NCI-H2081 (cell line): ENCODE measurements around the gene NAALADL2.

Experiments
- DNase-seq, 2 experiments: peaks; one replicate each; lab custom pipeline; 2025; lab: John Stamatoyannopoulos, UW

Gene NAALADL2

DNA sequence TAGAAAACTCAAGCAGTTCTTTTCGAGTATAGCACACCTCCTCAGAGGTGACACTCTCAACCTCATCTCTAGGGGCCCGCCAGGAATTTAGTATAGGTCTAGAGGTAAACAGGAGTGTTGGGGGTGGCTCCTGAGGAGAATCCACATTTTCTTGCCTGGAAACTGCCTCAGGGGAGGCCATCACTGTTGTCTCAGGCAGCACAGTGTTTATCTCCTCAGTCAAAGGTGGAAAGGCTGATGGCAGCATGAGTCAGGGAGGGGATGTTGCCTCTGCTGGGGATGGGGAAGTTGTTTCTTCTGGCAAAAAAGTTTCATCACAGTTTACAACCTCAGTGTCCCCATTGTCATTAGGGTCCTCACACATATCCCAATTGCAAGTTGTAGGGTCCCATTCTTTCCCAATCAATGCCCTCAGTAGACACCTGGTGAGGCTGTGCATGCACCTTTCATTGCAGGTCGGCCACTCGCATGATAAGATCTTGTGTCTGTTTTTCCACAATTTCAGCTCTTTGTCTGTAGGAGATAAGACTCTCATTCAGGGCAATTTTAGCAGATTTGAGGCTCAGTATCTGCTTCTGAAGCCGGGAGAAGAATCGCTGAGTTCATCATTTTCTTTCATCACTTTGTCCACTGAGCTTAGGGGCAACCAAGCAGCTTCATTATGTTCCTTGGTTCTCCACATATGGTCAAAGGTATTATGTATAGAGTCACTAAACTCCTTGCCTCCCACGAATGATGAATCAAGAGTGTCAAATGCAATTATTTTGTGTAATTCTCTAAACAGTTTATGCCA, 25.8 kb downstream of the NAALADL2 start:
- no peak for DNase-seq

DNA sequence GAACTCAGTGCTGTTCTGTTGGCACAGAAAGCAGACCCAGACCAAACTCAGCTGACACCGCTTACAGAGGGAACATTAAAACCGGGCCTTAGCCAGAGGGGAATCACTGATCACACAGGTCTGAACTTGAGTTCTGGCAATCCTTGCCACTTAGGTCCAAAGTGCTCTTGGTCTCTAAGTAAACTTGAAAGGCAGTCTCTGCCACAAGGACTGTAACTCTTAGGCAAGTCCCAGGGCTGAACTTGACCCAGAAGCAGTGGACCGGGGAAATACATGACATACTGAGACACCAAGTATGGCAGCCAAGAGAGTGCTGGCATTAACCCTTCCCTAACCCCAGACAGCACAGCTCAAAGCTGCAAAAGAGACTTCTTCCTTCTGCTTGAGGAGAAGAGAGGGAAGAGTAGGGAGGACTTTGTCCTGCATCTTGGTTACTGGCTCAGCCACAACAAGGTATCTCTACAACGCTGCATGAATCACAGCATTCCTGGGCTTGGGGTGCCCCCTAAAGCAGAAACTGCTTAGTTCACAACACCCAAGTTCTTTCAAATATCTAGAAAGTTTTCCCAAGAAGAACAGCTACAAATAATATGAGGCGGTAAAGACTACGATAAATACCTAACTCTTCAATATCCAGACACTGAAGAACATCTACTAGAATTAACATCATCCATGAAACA, 32.5 kb downstream of the NAALADL2 start:
- no peak for DNase-seq

DNA sequence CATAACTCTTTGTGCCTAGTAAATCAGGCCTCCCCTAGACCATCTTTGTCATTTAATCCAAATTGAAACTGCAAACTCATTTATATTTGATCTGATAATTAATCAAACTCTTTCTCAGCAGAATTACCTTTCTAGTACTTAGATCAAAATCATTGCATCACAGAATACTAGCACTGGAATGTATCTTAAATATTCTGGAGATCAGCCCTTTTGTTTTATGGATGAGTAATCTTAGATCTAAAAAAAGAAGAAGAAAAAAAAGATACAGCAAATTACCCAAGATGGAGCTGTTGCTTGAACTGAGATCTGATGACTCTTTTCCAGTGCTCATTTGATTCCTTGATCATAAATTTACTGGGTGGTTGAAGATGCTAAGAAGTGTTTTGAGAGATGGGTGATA, 47.9 kb downstream of the NAALADL2 start:
- no peak for DNase-seq

DNA sequence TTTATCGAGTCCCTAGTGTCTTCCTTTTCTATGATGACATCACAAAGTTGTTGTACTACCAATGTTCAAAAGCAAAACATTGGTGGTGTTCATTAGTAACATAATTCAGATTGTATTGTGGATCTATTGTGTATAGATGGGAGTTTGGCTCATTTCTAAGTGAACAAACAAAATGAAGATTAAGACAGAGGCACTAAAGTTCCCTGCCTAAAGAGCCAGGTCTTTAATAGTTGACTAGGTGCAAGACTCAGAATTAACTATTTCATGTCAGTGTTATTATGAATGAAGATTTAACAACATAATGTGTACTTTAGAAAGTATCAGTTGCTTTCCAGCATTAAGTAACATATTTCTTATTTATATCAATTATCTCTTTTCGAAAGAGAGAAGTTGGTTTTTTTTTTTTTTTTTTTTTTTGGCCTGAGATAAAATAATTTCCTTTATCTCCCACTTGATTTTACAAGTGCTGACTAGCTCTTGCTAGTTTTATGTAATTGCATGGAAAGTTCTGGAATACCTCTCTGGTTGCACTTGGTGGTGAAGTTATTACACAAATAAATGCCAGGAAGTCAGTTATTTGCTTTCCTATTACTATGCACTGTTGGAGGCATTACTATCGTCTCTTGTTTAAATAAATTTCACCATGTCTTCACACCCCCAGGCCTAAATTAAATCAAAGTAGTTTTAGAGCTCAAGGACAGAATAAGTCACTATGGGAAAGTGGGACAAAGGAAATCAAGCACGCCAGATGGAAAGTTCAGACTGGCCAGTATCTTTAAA, 48.7 kb downstream of the NAALADL2 start:
- DNase-seq, result peak; percentile 4 to 61

DNA sequence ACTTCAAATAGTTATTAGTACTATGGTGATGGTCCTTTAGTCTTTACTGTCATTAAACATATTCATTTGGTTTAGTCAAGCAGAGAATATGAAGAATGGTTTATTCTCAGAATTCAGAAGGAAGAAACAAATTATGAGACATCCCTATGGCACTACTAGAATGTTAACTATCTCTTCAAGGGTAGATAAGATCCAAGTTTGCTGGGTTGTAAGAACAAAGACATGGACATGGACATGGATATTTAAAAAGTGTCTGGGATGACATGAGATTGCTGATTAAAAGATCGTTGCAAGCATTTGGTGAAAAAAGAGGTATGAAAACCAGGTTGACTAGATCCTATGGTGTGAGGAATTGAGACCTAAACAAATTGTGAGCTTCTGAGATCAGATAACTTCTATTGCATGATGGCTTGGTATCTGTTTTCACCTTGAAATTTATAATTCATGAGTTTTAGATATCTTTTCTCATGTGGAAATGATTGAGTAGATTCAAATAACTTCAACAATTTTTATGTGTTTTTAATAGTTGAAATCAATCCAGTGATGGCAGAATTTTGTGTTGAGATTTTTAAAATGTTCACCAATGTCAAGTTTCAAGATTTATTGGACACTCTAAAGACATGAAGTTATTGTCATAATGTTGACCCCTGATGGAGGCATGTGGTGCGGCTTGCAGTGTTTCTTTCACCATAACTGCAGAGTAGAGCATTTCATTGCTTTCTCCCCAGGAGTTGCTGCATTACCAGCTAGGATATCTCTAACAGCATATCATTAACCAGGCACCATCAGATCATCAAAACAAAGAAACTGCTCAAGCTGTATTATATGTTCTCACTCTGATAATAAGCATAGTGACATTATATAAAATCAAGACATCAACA, 72.6 kb downstream of the NAALADL2 start:
- DNase-seq, result peak; percentile 22 to 79

DNA sequence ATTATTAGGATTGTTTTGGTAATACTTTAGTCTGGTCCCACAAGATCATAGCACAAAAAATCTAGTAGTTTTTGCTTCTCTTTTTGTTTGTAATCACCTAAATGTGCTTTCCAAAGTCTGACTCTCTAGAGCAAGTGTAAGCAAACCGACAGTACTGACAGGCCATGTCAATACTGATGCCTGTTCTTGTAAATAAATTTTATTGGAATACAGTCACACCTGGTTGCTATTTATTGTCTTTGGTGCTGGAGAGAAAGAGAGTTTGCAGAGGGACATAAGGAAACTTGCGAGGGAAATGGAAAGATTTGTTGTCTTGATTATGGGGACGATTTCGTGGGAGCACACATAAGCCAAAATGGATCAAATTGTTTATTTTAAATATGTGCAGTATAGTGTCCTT, 77.5 kb downstream of the NAALADL2 start:
- DNase-seq, result no peak

DNA sequence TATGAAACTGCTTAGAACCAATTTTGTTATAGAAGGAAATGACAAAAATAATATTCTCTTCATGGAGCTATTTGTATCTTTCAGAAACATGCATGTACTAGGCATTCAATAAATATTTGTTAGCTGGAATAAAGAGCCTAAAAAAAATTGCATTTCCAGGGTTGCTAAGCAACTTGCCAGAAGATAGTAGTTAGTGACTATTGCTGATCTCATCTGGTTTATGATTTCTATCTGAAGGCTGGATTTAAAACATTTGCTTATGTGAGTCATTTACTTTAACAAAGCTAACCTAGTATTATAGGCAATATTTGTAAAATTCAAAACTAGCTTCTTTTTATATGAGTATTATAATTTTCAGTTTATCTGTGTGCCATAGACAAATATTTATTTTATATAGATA, 78.3 kb downstream of the NAALADL2 start:
- peak; percentile 24 to 66 for DNase-seq

DNA sequence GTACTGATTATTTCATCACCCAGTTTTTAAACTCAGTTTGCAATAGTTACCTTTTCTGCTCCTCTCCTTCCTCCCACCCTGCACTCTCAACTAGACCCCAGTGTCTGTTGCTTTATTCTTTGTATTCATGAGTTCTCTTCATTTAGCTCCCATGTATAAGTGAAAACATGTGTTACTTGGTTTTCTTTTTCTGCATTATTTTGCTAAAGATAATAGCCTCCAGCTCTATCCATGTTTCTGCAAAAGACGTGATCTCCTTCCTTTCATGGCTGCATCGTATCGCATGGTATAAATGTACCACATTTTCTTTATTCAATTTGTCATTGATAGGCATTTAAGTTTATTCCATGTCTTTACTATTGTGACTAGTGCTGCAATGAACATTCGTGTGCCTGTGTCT, 79.0 kb downstream of the NAALADL2 start:
- DNase-seq, result no peak

DNA sequence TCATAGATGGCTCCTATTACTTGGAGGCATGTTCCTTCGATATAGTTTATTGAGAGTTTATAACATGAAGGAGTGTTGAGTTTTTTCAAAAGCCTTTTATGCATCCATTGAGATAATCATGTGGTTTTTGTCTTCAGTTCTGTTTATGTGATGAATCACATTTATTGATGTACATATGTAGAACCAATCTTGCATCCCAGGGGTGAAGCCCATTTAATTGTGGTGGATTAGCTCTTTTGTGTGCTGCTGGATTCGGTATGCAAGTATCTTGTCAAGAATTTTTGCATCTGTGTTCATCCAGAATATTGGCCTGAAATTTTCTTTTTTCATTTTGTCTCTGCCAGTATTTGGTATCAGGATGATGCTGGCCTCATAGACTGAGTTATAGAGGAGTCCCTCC, 81.0 kb downstream of the NAALADL2 start:
- no peak for DNase-seq

DNA sequence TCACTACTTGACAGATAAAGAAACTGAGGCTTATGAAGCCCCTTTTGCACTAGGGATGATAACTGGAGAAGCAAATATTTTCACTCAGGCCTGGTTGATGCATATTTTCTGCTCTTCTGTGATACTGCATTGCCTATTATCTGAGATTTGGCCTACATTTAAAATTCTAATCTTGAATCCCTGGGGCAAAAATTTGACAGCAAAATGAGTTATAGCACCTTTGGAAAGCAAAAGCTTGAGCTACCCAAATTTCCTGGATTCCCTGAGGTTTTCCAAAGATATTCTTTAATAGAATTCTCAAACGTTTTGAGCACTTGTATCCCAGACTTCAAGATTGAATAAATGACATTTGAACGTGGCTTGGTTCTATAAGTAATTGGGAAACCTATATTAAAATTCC, 86.1 kb downstream of the NAALADL2 start:
- no peak for DNase-seq

DNA sequence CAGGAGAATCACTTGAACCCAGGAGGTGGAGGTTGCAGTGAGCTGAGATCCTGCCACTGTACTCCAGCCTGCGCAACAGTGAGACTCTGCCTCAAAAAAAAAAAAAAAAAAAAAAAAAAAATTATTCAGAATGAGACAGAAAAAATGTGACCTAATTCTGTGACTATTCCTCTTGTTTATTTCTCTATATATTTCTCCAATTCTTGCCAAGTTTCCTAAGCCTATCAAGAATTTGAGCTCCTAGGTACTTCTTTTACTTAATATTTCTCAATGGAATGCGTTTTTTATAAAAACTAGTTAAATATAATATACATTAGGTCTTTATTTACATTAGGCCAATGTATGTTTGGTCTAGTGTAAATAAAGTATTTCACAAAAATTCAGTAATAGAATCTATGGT, 86.8 kb downstream of the NAALADL2 start:
- DNase-seq, result no peak

DNA sequence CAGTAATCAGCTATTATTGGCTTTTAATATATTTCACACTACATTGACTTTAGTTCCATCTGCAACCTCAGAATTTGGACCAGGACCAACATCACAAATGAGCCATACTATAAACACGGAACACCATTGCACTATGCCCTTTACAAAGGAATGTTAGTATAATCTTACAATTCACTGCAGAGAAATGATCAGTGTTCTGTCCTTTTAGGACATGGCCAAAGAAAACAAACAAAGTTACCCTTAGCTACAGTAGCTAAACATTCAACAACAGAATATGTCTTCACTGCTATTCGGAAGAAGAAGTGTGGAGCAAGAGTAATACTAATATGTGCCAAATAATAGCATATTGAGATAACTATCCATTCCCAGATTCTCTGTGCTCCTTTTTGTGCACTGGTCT, 90.4 kb downstream of the NAALADL2 start:
- no peak for DNase-seq

DNA sequence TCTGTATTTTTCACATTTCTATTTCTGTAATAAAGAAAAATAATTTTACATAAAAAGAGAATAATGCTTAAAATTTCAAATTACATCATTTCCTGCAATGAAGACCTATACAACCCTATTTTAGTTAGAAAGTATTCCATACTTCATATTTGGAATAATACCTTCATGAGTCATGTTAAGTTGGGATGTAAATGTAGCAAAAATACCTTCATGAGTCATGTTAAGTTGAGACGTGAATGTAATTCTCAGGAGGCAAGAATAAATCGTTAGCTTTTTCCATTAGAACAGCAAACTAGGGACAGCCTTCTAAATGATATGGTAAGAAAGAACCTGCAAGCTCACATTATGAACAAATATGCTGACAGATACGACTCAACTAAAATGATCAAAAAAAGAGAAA, 91.9 kb downstream of the NAALADL2 start:
- DNase-seq, result no peak

DNA sequence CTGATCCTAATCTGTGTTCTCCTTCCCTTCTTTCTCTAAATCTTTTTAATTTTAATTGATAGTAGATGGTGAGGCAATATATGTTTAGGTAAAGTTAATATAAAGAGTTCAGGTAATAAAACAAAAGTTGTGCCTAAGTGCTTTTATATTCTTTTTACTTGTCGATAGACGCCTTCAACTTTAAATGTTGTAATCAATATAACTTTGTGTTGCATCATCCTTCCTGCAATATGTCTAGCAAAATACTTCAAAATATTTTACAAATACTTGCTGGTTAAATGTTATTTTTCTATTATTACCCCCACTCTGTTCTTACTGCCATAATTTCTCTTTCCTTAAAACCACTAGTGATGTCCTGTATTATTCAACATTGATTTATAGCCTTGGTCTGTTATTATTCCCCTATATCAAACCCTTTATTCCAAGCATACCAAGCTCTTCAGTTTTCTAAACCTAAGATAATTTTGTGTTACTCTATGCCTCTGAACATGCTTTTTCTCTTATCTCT, 92.4 kb downstream of the NAALADL2 start:
- no peak for DNase-seq

DNA sequence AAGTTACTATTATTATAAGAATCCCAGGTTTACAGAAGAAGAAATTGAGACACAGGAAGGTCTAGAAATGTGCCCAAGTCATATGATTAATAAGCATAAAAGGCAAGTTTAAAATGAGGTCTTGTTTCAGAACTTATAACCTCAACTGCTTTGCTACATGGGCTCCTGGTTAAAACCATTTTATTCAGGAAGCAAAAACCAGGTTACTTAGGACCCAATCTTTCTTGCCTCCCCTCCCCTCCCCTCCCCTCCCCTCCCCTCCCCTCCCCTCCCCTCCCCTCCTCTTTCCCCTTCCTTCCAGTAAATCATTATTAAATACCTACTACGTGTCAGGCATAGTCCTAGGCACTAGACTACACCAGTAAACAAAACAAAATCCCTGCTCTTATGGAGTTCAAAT, 93.9 kb downstream of the NAALADL2 start:
- DNase-seq, result no peak

DNA sequence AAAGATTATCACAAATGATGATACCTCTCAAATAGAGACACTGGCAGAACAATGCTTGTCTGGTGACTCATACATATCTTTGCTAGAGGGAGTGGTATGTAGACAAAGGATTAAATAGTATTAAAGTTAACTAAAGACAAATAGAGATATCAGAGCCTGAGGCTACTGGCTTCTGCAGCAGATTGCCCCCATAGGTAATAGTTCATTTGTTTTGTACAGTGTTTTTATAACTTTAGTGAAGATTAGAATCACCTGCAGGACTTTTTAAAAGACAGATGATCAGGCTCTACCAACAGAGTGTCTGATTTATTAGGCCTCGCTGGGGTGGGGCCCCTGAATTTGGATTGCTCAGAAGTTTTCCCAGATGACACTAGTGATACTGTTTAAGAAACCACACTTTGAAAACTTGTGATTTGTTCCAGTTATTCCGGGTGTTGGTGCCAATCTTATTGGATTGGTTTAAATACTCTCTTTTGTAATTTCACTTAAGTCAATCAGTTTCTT, 96.4 kb downstream of the NAALADL2 start:
- no peak for DNase-seq

DNA sequence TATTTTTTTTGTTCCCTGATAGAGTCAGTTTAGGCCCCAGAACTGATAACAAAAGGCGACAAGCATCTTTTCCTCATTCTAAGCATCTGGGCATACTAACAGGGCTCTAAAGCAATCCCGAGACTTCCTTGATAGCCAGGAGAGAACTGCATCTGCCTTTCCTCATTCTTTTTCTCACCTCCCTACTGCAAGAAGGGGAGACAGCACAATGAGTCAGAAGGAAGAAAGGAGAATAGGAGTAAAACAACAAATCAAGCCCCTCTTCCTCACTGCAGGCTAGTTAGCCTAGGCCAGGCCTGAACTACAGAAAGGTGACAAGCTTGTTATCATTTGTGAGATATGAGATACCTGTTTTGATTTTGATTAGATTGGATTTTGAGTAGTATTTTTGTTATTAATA, 97.9 kb downstream of the NAALADL2 start:
- DNase-seq, result no peak

DNA sequence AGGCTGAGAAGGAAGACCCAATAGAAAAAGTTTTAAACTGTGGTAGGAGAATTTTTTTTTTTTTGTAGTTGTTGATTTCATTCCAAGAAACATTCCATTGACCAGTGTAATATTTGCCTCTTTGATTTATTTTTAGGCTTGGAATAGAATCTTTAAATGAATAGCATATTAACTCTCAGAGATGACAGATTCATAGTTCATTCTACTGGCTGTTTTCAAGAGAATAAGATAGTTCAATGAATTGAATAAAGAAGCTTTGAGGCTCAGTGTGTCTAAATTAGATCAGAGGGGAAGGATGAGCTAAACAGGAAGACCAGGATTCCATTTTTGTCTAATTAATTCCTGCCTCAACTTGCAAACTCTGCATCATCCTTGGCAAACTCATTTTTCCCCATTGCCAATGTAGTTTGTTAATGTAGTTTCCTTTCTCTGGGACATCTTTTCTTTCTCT, 98.4 kb downstream of the NAALADL2 start:
- DNase-seq, result no peak

DNA sequence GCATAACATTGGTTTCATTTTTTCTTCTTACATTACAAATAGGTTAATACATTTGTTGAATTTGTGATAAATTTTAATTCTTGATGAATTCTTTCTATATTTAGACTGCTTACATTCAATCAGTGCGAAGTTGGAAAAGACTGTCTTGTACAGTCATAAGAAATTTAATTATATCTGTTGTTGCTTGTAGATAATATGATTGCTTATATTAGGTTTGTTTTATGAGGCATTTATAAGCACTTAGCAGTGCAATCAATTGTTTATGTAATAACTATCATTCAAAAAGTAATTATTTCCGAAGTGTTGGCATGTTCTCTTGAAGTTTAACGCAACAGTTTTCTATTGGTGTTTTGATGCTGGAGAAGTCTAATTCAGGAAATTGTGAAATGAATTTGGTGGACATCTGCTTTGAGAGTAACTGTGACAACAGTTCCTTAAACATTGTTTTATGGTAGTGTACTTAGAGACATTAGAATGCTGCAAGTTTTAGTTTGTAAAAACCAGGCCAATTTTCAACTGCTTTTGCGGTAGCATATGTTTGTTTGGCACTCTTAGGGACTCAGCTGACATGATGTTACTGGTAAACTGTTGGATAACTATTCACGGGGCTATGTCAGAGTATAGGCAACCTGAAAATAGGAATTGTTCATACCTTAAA, 99.7 kb downstream of the NAALADL2 start:
- no peak for DNase-seq

DNA sequence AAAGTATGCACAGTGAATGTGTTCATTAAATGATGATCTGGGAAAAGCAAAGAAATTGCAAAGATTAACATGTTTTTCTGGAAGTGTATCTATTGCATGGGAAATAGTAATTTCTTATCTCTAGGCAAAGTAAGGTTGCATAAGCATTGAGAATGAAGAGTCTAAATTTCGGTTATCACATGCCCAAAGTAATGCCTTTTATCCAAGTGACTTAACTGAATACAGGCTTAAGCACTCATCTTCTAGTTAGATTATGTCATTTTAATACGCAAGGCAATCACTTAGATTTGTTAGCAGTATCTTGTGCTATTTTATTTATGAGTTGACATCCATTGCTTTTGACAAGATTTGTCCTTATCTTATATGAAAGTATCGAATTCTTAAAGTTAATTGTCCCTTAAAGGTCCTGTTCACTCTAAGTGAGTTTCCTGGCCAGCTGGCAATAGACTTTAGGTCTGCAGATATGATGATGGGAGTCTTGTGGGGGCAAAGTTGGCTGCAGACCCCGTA, 100.5 kb downstream of the NAALADL2 start:
- no peak for DNase-seq

DNA sequence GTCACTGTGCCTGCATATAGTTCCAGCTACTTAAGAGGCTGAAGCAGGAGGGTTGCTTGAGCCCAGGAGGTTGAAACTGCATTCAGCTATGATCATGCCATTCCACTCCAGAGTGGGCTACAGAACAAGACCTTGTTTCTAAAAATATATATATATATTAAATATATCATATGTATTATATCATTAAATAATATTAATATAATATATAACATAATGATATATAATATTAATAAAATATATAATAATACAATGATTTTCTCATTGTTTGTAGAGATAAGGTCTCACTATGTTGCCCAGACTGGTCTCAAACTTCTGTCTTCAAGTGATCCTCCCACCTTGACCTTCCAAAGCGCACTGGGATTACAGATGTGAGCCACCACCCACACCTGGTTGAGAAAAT, 101.8 kb downstream of the NAALADL2 start:
- no peak for DNase-seq
